Pulmonary artery endothelial cell (primary cell): ENCODE results near the gene ACY1. TPM values are rescaled to one million over a fixed set of nuclear protein-coding genes. Genes with fewer than 3 reads are reported as not detected.

Source experiments
- DNase-seq: peaks from one replicate; pipeline ENCODE4 v3.0.0-alpha.2; 2011; ENCODE audit warnings: low read depth, low spot score
- total RNA-seq: library from RNA; depleted of rRNA; stranded (reverse); fragments of >200 nt; gene quantifications from 2 replicates; pipeline ENCODE4 v1.2.3, GENCODE V29; 2014

The ACY1 gene
- total RNA-seq, 1 donor from 2014 or later, result 23.7 TPM

GRCh38 chr3:52004906-52005395, 21.6 kb downstream of the ACY1 start:
- DNase-seq, result no peak

- peak; percentile 22 for DNase-seq
These were observed 22.2 kb downstream of the ACY1 start for GRCh38 chr3:52005571-52005986.

- DNase-seq, result no peak
These were observed 22.9 kb downstream of the ACY1 start for GRCh38 chr3:52006017-52006819.

GRCh38 chr3:52006820-52007133, 23.4 kb downstream of the ACY1 start:
- DNase-seq, result no peak

GRCh38 chr3:52007291-52007690, 24.0 kb downstream of the ACY1 start:
- DNase-seq, result no peak

- no peak for DNase-seq
These were observed 27.1 kb downstream of the ACY1 start for GRCh38 chr3:52010431-52010830.

GRCh38 chr3:52012699-52013098, 29.4 kb downstream of the ACY1 start:
- DNase-seq, result no peak

- no peak for DNase-seq
These were observed 30.7 kb downstream of the ACY1 start for GRCh38 chr3:52013802-52014598.

- no peak for DNase-seq
These were observed 31.3 kb downstream of the ACY1 start for GRCh38 chr3:52014613-52015012.

- DNase-seq, result no peak
These were observed 32.3 kb downstream of the ACY1 start for GRCh38 chr3:52015438-52016228.

GRCh38 chr3:52017586-52017985, 34.3 kb downstream of the ACY1 start:
- no peak for DNase-seq

- no peak for DNase-seq
These were observed 35.1 kb downstream of the ACY1 start for GRCh38 chr3:52018319-52019000.

- no peak for DNase-seq
These were observed 36.2 kb downstream of the ACY1 start for GRCh38 chr3:52019352-52020080.

GRCh38 chr3:52020796-52021195, 37.5 kb downstream of the ACY1 start:
- no peak for DNase-seq

GRCh38 chr3:52021489-52022268, 38.3 kb downstream of the ACY1 start:
- DNase-seq, result no peak

- DNase-seq, result no peak
These were observed 39.2 kb downstream of the ACY1 start for GRCh38 chr3:52022323-52023100.

GRCh38 chr3:52023101-52023770, 39.9 kb downstream of the ACY1 start:
- DNase-seq, result no peak
